GM12878 (cell line): Measurements from ENCODE around the gene HDGF. TPM values are rescaled to one million over a fixed set of nuclear protein-coding genes. Genes with fewer than 3 reads are reported as not detected.

Experiments
- BACH1 ChIP-seq: fragments of 450-650 bp; IDR thresholded peaks from 2 replicates; pipeline ENCODE4 v1.6.1; 2017; ENCODE audit warnings: mild to moderate bottlenecking, borderline replicate concordance
- DPF2 ChIP-seq: fragments of 450-650 bp; IDR thresholded peaks from 2 replicates; pipeline ENCODE4 v1.6.1; 2017; ENCODE audit warnings: mild to moderate bottlenecking
- GABPA ChIP-seq: IDR thresholded peaks from 2 replicates; pipeline ENCODE4 v1.6.1; 2014; ENCODE audit warnings: antibody characterized with exemption, low read depth, mild to moderate bottlenecking, inconsistent platforms
- HDAC6 ChIP-seq: fragments of 200-600 bp; sonication (generic); IDR thresholded peaks from one replicate; pipeline ENCODE4 v1.8.0; 2017; ENCODE audit warnings: antibody characterized with exemption; ENCODE audit not compliant: unreplicated experiment
- MEF2A ChIP-seq: IDR thresholded peaks from 2 replicates; pipeline ENCODE4 v1.6.1; 2011; ENCODE audit warnings: low read depth, mild to moderate bottlenecking, low read length, moderate library complexity; ENCODE audit not compliant: insufficient read depth
- MLLT1 ChIP-seq: fragments of 450-650 bp; IDR thresholded peaks from 2 replicates; pipeline ENCODE4 v1.6.1; 2016; ENCODE audit warnings: mild to moderate bottlenecking
- MTA2 ChIP-seq: fragments of 450-650 bp; IDR thresholded peaks from 2 replicates; pipeline ENCODE4 v1.6.1; 2016; ENCODE audit warnings: low read depth, mild to moderate bottlenecking, moderate library complexity
- MYB ChIP-seq: fragments of 150-350 bp; IDR thresholded peaks from 2 replicates; pipeline ENCODE4 v1.6.1; 2014; ENCODE audit warnings: mild to moderate bottlenecking, low read depth, low read length, borderline replicate concordance
- NBN ChIP-seq: fragments of 450-650 bp; IDR thresholded peaks from 2 replicates; pipeline ENCODE4 v1.6.1; 2016
- NKRF ChIP-seq: fragments of 450-650 bp; conservative IDR thresholded peaks from 2 replicates; pipeline ENCODE4 v1.6.1; 2017; ENCODE audit warnings: mild to moderate bottlenecking, moderate library complexity
- NR2F1 ChIP-seq: fragments of 450-650 bp; conservative IDR thresholded peaks from 2 replicates; pipeline ENCODE4 v1.6.1; 2017; ENCODE audit warnings: mild to moderate bottlenecking
- PKNOX1 ChIP-seq: fragments of 450-650 bp; IDR thresholded peaks from 2 replicates; pipeline ENCODE4 v1.6.1; 2016; ENCODE audit warnings: mild to moderate bottlenecking
- RAD21 ChIP-seq: IDR thresholded peaks from 2 replicates; pipeline ENCODE4 v1.6.1; 2011; ENCODE audit warnings: mild to moderate bottlenecking, low read depth, low read length, moderate library complexity; ENCODE audit not compliant: insufficient read depth
- SIN3A ChIP-seq: IDR thresholded peaks from 2 replicates; pipeline ENCODE4 v1.6.1; 2012; ENCODE audit warnings: low read depth, low read length, improper control_type of control experiment
- SKIL ChIP-seq: fragments of 450-650 bp; IDR thresholded peaks from 2 replicates; pipeline ENCODE4 v1.6.1; 2017; ENCODE audit warnings: mild to moderate bottlenecking, low read depth, inconsistent platforms; ENCODE audit not compliant: poor library complexity, severe bottlenecking
- SMARCA5 ChIP-seq: fragments of 450-650 bp; IDR thresholded peaks from 2 replicates; pipeline ENCODE4 v1.6.1; 2017; ENCODE audit warnings: mild to moderate bottlenecking
- SMC3 ChIP-seq: IDR thresholded peaks from 2 replicates; pipeline ENCODE4 v1.6.1; 2011; ENCODE audit warnings: low read length, improper control_type of control experiment, borderline replicate concordance
- SREBF2 ChIP-seq: IDR thresholded peaks from 2 replicates; pipeline ENCODE4 v1.6.1; 2012; ENCODE audit warnings: mild to moderate bottlenecking, low read length
- TCF7 ChIP-seq: IDR thresholded peaks from 2 replicates; pipeline ENCODE4 v1.6.1; 2014; ENCODE audit warnings: antibody characterized with exemption, borderline replicate concordance
- YY1 ChIP-seq: IDR thresholded peaks from 2 replicates; pipeline ENCODE4 v1.6.1; 2011; ENCODE audit warnings: low read depth, mild to moderate bottlenecking, low read length
- ZBED1 ChIP-seq: IDR thresholded peaks from 2 replicates; pipeline ENCODE4 v1.6.1; 2016; ENCODE audit warnings: borderline replicate concordance
- ZNF384 ChIP-seq: IDR thresholded peaks from 2 replicates; pipeline ENCODE4 v1.6.1; 2012; ENCODE audit warnings: low read depth, mild to moderate bottlenecking, low read length, improper control_type of control experiment, borderline replicate concordance
- polyA plus RNA-seq, 11 experiments: library from polyadenylated mRNA; depleted of rRNA in 4 of 11; unstranded in 6 of 11; stranded (reverse) in 5 of 11; fragments of >200 nt; fragmentation: Nextera tagmentation in 4 of 11; fragmentation: Illumina TruSeq in 1 of 11; extraction: Ambion mirVana in 4 of 11; extraction: Trizol in 1 of 11; gene quantifications; 1 replicate in 1 of 11; 2 replicates in 10 of 11; pipeline versions ENCODE4 v1.2.1 to v1.2.3, GENCODE V29; 2011 to 2016; ENCODE audit warnings: inconsistent platforms in 2 of 11, missing spikeins in 2 of 11, low read depth in 1 of 11
- total RNA-seq, 4 experiments: library from RNA; depleted of rRNA in 3 of 4; stranded (reverse); fragments of >200 nt in 3 of 4; fragmentation: Illumina TruSeq in 1 of 4; extraction: Trizol in 1 of 4; gene quantifications; 2 replicates each; pipeline versions ENCODE4 v1.2.1 to v1.2.3, GENCODE V29; 2013 to 2021

Gene HDGF
- total and polyA plus RNA-seq, 10 of the 15 experiments (the other 5 are each of a cell fraction or from before 2014, with no cell fraction given) = 28.3 to 372 (median 209) TPM

GRCh38 chr1:156751757-156752481 is 444 bp upstream of the HDGF start (continued):
- peak; percentile 89 for TF ChIP-seq YY1
- no peak for TF ChIP-seq SKIL
- peak; percentile 81 for TF ChIP-seq SIN3A
- no peak for TF ChIP-seq SREBF2
- TF ChIP-seq NBN = no peak
- 0 out of 2 replicates have a peak, but pooled peaks have one; percentile 29 for TF ChIP-seq PKNOX1
- no peak; the same call in none of the 2 replicates for TF ChIP-seq DPF2
- no peak for TF ChIP-seq MYB
- TF ChIP-seq MTA2 = no peak
- TF ChIP-seq NR2F1 = no peak
- TF ChIP-seq ZBED1 = no peak; the same call in 1 of the 2 replicates
- peak; percentile 100 for TF ChIP-seq MLLT1
- TF ChIP-seq ZNF384 = no peak
- TF ChIP-seq TCF7 = no peak
- no peak for TF ChIP-seq RAD21
- TF ChIP-seq SMARCA5 = no peak
- TF ChIP-seq MEF2A = no peak
- no peak for TF ChIP-seq GABPA
- TF ChIP-seq HDAC6 = no peak
- no peak for TF ChIP-seq SMC3
- TF ChIP-seq BACH1 = peak; percentile 69; the same call in 1 of the 2 replicates
- TF ChIP-seq NKRF = peak; percentile 61
